Measurements from ENCODE around the gene PDE6G.

PDE6G gene

DNA sequence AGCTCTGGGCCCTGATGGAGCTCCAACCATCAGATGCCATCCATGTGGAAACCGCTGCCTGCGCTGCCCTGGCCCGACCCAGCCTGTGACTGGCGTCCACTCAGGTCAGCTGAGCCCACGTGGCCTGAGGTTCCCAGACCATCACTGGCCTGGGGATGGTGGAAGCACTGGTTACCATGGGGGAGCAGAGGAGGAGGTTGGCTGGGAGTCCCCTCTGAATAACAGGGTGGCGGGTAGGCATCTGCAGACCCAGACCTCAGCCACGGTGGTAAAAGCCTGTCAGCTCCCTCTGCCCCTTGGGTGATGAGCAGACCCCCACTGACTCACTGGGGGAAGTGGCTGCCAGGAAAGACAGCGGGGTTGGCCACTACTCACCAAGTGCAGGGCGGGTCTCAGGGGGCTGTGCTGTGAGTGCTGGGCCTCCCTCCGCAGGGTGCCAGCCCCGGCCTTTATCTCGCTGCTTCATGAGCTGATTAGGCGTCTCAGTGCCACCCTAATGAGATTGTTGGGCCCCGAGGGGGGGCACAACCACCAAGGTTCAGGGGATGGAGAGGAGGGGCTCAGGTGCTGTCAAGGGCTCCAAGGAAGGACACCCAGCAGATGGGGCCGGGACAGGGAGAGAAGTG is at the start of gene PDE6G:
Gene PDE6G, minus strand, starts transcription at position 425 of the 626 bp plus-strand sequence. CDS start 3,237 bp downstream, outside the sequence.
- no peak for ATAC-seq
- H3K4me3 Mint-ChIP-seq, result no peak within 1 kb of the TSS
- no peaks in the 10 kb centered on the region for H3K36me3 Mint-ChIP-seq
- peaks cover 40% of the 10 kb centered on the region for H3K27me3 Mint-ChIP-seq
- H3K27ac Mint-ChIP-seq, result no peak within 1 kb of the TSS
- H3K9me3 Mint-ChIP-seq, result no peaks in the 10 kb centered on the region
- H3K4me1 Mint-ChIP-seq, result peaks cover 10% of the 10 kb centered on the region

DNA sequence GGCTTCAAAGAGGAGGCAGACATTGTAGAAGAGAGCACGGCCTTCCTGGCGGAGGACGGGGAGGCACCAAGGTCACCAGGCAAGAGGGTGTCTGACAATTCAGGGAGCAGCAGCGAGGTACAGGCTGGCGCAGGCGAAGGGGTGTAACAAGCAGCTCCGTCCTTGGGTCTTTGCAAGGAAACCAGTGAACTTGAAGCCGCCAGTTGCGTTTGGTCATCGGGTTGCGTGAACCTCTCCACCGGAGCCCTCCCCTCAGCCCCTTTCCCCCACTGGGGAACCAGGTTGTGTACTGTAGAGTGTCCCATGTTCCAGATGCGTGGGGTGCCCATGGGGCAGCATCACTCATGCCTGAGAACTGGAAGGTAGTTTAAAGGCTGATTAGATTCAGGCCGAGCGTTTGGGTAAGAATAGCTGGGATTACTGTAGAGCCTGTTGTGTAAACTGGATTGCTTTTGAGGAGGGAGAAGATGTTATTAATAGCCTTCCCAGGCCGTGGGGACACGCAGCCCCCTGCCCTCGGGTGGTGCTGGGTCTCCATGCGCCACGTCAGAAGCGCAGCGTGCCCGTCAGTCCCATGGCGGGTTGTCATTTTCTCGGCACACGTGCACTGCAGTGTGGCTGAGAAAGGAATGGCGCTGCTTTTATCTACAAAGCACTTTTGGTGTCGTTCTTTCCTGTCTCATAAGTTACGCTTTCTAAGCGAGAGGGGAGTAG is 49.3 kb upstream of the PDE6G start:
- H3K4me3 Mint-ChIP-seq, result no peak overlapping the region
- H3K9me3 Mint-ChIP-seq, result no peaks in the 10 kb centered on the region
- H3K4me1 Mint-ChIP-seq, result peaks cover 45% of the 10 kb centered on the region
- ATAC-seq, result no peak
- peak overlapping the region; percentile 93 for H3K27ac Mint-ChIP-seq
- no peaks in the 10 kb centered on the region for H3K27me3 Mint-ChIP-seq
- H3K36me3 Mint-ChIP-seq, result peaks cover 36% of the 10 kb centered on the region

DNA sequence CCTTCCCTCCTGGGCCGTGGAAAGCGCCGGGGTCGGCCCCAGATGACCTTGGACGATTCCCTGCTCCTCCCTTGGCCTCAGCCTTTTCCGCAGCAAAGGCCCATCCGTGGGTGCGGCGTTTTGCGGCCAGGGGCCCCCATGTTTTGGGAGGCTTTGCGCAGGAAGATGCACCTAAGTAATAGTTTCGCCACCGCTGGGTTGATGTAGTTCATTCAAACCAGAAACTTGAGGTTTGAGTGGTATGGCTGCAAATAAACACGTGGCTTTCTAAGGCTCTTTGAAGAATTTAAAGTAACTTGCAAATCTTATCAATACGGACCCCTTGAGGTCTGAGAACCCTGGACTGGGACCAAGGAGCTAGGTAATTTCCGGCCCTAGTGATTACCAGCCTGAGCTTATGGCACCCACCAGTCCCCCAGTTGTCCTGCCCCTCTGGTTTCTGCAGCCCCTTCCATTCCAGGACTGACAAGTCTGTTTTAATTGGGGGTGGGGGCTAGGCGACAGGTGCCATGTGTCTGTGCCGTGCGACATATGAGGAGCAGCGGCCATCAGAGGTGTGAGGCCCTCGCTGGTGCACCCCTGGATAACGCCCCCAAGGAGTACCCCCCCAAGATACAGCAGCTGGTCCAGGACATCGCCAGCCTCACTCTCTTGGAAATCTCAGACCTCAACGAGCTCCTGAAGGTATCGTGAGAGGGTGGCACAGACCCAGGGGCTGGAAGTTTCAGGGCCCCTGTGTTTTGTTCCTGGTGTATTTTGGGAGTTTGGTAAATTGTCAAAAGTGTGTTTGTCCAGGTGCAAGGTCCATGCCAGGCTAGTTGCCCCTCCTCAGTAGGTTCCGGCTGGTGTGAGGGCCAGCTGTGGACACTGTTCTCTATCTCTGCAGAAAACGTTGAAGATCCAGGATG is 47.7 kb upstream of the PDE6G start:
- Mint-ChIP-seq H3K27ac (peak overlapping the region; percentile 93), H3K4me3 (peak overlapping the region; percentile 87), H3K9me3 (no peaks in the 10 kb centered on the region), H3K4me1 (peaks cover 40% of the 10 kb centered on the region), H3K36me3 (peaks cover 38% of the 10 kb centered on the region), H3K27me3 (no peaks in the 10 kb centered on the region)
- no peak for ATAC-seq

DNA sequence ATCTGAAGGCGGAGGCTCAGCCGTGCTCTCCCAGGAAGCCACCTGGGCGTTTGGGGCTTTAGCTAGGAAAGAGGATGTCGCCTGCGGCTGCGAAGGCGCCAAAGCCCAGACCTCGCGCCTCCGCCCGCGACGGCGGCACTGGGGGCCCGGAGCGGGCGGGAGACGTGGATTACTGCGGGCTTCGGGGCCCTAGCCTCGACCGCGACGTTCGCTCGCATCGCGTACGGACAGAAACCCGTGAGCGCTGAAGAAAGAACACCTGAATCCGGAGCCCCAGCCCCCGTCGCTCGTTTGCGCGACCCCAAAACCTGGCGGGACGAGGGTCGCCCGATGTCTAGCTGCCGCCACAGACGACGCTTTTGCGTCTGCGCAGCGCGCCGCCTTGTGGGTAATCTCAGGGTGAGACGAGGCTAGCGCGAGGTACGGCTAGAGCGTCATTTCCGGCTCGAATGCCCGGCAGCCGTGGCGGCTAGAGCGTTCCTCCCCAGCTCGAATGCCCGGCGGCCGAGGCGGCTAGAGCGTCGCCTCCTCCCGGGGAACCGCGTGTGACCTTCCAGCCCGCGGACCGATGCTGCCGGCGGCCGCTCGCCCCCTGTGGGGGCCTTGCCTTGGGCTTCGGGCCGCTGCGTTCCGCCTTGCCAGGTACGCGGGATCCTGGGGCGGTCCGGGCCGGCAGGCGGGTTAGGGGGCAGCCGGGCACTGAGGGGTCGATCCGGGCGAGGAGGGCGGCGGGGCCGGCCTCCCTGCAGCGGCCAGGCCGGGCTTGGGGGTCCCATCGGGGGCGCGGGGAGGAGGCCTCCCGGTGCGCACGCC is 46.8 kb upstream of the PDE6G start, which contains the start of gene MRPL12:
Gene MRPL12, plus strand, starts transcription at position 434 of the 813 bp plus-strand sequence. Its CDS starts 135 bp downstream, at position 569.
- H3K27me3 Mint-ChIP-seq, result no peaks in the 10 kb centered on the region
- peak; percentile 95 for ATAC-seq
- no peaks in the 10 kb centered on the region for H3K9me3 Mint-ChIP-seq
- H3K27ac Mint-ChIP-seq, result peak within 1 kb of the TSS; percentile 93
- H3K36me3 Mint-ChIP-seq, result peaks cover 44% of the 10 kb centered on the region
- peaks cover 40% of the 10 kb centered on the region for H3K4me1 Mint-ChIP-seq
- peak within 1 kb of the TSS; percentile 87 for H3K4me3 Mint-ChIP-seq

DNA sequence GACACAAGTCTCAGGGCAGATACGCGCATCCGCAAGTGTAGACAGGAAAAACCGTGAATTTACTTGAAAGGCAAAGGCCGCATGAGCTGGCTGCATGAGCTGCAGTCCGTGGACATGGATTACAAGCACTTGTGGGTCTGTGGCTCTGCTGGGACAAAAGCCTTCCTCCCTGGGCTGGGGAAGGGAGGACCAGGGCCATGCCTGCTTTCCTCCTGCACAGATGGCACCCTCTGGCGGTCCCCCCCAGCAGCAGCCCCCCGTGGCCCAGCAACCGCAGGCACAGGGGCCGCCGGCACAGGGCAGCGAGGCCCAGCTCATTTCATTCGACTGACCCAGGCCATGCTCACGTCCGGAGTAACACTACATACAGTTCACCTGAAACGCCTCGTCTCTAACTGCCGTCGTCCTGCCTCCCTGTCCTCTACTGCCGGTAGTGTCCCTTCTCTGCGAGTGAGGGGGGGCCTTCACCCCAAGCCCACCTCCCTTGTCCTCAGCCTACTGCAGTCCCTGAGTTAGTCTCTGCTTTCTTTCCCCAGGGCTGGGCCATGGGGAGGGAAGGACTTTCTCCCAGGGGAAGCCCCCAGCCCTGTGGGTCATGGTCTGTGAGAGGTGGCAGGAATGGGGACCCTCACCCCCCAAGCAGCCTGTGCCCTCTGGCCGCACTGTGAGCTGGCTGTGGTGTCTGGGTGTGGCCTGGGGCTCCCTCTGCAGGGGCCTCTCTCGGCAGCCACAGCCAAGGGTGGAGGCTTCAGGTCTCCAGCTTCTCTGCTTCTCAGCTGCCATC is 45.1 kb upstream of the PDE6G start:
- no peak for ATAC-seq
- H3K4me3 Mint-ChIP-seq, result peak overlapping the region; percentile 87
- peaks cover 40% of the 10 kb centered on the region for H3K4me1 Mint-ChIP-seq
- H3K27me3 Mint-ChIP-seq, result no peaks in the 10 kb centered on the region
- no peaks in the 10 kb centered on the region for H3K9me3 Mint-ChIP-seq
- H3K36me3 Mint-ChIP-seq, result peaks cover 49% of the 10 kb centered on the region
- H3K27ac Mint-ChIP-seq, result peak overlapping the region; percentile 93

DNA sequence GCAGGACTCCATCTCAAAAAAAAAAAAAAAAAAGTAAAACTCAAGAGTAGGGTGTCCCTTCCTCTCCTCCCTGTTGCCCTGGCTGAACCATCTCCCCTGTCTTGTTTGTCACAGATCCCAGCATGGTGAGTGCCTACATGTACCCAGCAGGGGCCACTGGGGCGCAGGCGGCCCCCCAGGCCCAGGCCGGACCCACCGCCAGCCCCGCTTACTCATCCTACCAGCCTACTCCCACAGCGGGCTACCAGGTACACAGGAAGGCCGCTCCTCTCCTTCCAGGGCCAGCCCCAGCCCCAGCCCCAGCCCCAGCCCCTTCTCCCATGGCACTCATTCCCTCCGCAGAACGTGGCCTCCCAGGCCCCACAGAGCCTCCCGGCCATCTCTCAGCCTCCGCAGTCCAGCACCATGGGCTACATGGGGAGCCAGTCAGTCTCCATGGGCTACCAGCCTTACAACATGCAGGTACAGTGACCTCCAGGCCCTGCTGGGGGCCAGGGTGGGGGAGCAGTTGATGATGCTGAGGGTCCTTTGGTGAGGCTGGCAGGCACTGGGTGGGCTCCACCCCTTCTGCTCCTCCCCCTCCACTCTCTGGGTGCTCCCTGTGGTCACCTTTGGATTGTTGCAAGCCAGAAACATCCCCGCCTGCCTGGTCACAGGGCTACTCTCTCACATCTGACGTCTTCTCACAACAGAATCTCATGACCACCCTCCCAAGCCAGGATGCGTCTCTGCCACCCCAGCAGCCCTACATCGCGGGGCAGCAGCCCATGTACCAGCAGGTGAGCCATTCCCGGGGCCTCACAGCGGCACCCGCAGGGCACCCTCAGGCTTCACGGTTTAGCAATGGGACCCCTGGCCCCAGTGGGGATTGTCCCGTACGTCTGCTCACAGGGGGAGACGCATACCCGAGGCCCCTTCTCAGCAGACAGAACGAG is 44.3 kb upstream of the PDE6G start:
- Mint-ChIP-seq H3K4me1 (peaks cover 40% of the 10 kb centered on the region), H3K9me3 (no peaks in the 10 kb centered on the region), H3K4me3 (no peak overlapping the region), H3K27ac (peak overlapping the region; percentile 93), H3K36me3 (peaks cover 49% of the 10 kb centered on the region), H3K27me3 (no peaks in the 10 kb centered on the region)
- no peak for ATAC-seq

DNA sequence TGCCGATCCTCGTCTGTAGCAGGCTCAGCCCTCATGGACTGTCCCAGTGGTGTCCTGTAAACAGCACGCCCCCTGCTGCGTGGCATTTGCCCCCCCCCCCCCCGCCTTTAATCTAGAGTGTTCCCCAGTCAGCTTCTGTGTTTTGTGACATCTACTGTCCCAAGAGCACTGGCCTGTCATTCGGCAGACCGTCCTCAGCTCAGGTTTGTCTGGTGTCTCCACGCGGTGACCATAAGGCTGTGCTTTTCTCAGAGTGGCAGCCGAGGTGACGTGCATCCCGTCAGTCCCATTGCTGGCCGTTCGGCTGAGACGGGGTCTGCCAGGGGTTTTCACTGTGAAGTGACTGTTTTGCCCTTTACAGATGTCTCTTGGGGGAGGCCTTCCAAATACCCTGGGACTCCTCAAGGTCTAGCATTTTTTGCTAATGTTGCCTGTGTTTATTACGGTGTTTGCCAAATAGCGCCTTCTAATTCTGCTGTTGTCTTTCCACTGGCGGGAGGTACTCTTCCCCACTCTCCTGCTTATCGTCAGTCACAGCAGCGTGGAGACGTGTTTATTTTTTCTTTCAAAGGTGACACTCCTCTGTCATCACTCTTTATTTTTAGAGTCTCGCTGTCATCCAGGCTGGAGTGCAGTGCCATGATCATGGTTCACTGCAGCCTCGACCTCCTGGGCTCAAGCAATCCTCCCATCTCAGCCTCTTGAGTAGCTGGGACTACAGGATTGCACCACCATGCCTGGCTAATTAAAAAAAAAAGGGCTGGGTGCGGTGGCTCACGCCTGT is 41.1 kb upstream of the PDE6G start:
- no peak overlapping the region for H3K27ac Mint-ChIP-seq
- H3K4me1 Mint-ChIP-seq, result peaks cover 20% of the 10 kb centered on the region
- no peaks in the 10 kb centered on the region for H3K27me3 Mint-ChIP-seq
- H3K9me3 Mint-ChIP-seq, result no peaks in the 10 kb centered on the region
- ATAC-seq, result no peak
- H3K4me3 Mint-ChIP-seq, result no peak overlapping the region
- peaks cover 43% of the 10 kb centered on the region for H3K36me3 Mint-ChIP-seq

DNA sequence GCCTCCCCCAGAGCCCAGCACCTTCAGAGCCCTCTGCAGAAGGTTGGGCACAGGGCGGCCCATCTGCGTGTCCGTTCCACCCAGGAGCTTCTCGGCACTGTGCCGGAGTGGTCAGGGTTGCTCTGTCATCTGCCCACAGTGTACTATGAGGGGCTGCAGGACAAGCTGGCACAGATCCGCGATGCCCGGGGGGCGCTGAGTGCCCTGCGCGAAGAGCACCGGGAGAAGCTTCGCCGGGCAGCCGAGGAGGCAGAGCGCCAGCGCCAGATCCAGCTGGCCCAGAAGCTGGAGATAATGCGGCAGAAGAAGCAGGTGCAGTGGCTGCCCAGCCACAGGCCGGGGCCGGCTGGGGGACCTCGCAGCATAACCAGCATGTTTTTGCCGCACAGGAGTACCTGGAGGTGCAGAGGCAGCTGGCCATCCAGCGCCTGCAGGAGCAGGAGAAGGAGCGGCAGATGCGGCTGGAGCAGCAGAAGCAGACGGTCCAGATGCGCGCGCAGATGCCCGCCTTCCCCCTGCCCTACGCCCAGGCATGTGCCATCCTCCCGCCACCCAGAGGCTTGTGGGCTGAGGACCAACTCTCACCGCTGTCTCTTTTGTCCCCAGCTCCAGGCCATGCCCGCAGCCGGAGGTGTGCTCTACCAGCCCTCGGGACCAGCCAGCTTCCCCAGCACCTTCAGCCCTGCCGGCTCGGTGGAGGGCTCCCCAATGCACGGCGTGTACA is 40.0 kb upstream of the PDE6G start:
- ATAC-seq, result no peak
- Mint-ChIP-seq H3K4me3 (no peak overlapping the region), H3K27ac (no peak overlapping the region), H3K27me3 (no peaks in the 10 kb centered on the region), H3K36me3 (peaks cover 49% of the 10 kb centered on the region), H3K9me3 (no peaks in the 10 kb centered on the region), H3K4me1 (peaks cover 9% of the 10 kb centered on the region)

DNA sequence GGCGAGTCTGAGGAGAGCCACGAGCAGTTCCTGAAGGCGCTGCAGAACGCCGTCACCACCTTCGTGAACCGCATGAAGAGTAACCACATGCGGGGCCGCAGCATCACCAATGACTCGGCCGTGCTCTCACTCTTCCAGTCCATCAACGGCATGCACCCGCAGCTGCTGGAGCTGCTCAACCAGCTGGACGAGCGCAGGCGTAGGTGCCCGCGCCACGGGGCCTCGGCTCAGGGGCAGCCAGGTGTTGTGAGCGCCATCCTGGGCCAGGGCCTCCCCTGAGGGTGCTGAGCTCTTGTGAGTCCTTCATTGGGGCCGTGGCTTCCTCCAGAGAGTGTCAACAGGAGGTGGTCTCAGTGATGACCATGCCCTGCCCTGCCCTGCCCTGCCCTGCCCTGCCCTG is 39.5 kb upstream of the PDE6G start:
- no peak for ATAC-seq
- Mint-ChIP-seq H3K36me3 (peaks cover 50% of the 10 kb centered on the region), H3K9me3 (no peaks in the 10 kb centered on the region), H3K4me3 (no peak overlapping the region), H3K4me1 (peaks cover 3% of the 10 kb centered on the region), H3K27me3 (no peaks in the 10 kb centered on the region), H3K27ac (no peak overlapping the region)

DNA sequence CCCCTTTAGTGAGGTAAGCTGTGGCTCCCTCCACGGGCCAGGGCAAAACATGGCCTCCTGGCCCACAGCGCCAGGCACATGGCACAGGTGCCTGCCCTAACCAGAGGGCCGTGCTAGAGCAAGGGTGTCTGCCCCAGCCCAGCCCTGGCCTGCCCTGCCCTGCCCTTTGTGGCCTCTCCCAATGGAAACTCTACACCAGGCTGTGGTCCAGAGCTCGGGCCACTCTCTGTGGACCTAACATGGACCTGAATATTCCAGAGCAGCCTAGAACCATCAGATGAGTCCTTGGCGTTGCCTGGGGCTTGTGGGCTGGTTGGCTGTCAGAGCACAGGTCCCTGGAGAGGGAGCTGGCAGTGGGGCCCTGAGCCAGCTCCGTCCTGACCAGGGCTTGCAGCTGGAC is 38.9 kb upstream of the PDE6G start:
- no peaks in the 10 kb centered on the region for H3K9me3 Mint-ChIP-seq
- no peak overlapping the region for H3K4me3 Mint-ChIP-seq
- H3K4me1 Mint-ChIP-seq, result peaks cover under 1% of the 10 kb centered on the region
- H3K27ac Mint-ChIP-seq, result no peak overlapping the region
- ATAC-seq, result no peak
- peaks cover 49% of the 10 kb centered on the region for H3K36me3 Mint-ChIP-seq
- H3K27me3 Mint-ChIP-seq, result no peaks in the 10 kb centered on the region

DNA sequence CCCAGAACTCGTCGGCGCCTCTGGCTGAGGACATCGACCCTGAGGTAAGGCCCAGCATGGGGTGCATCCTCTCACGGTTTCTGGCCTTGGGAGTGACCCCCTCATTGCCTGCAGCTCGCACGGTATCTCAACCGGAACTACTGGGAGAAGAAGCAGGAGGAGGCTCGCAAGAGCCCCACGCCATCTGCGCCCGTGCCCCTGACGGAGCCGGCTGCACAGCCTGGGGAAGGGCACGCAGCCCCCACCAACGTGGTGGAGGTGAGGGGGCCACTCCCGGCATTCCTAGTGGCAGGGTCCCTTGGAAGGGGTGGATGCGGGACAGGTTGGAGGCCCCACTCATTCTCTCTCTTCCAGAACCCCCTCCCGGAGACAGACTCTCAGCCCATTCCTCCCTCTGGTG is 38.5 kb upstream of the PDE6G start:
- H3K4me1 Mint-ChIP-seq, result peaks cover 4% of the 10 kb centered on the region
- ATAC-seq, result no peak
- no peak overlapping the region for H3K4me3 Mint-ChIP-seq
- no peaks in the 10 kb centered on the region for H3K9me3 Mint-ChIP-seq
- peaks cover 53% of the 10 kb centered on the region for H3K36me3 Mint-ChIP-seq
- H3K27ac Mint-ChIP-seq, result no peak overlapping the region
- no peaks in the 10 kb centered on the region for H3K27me3 Mint-ChIP-seq

DNA sequence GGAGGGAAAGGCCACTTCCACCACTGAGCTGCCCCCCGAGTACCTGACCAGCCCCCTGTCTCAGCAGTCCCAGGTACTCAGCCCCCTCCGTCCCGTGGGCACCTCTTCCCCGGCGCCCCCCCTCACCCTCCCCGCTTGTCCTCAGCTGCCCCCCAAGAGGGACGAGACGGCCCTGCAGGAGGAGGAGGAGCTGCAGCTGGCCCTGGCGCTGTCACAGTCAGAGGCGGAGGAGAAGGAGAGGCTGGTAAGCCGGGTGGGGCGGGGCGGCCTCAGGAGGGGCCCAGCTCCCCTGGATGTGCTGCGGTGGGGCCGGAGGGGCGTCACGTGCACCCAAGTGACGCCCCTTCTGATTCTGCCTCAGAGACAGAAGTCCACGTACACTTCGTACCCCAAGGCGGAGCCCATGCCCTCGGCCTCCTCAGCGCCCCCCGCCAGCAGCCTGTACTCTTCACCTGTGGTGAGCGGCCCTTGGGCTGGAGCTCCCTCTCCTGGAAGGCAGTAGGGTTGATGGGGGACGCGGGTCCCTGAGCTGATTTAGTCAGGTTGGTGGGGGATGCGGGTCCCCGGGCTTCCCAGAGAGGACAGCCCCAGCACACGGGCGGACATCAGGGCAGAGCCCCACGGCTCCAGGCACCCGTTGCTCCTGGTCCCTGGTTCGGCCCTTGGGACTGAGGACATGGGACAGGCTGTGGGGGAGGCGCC is 37.3 kb upstream of the PDE6G start:
- ATAC-seq, result no peak
- peaks cover 63% of the 10 kb centered on the region for H3K36me3 Mint-ChIP-seq

More for the DNA sequence above, 37.3 kb upstream of the PDE6G start:
- no peak overlapping the region for H3K27ac Mint-ChIP-seq
- no peaks in the 10 kb centered on the region for H3K9me3 Mint-ChIP-seq
- H3K27me3 Mint-ChIP-seq, result no peaks in the 10 kb centered on the region
- peaks cover 15% of the 10 kb centered on the region for H3K4me1 Mint-ChIP-seq
- no peak overlapping the region for H3K4me3 Mint-ChIP-seq
